Activated CD8-positive, alpha-beta T cell treated with anti-CD3 and anti-CD28 coated beads for 36 hours (primary cell): Measurements from ENCODE around the gene GLTPD2. TPM values are rescaled to one million over a fixed set of nuclear protein-coding genes. Genes with fewer than 3 reads are reported as not detected.

Source experiments
- ATAC-seq: fragments of 200-7000 bp; cut with Tn5 transposase; one replicate; pipeline ENCODE4 v1.10.0; 2021; ENCODE audit warnings: mild to moderate bottlenecking, moderate library complexity
- CTCF ChIA-PET: fragments of 350-600 bp; sonication (Branson Sonifier 250); formaldehyde crosslinking; loops from one replicate; lab custom pipeline; 2021; ENCODE audit warnings: antibody characterized with exemption; lab: Charles Lee
- POLR2A ChIA-PET: fragments of 350-600 bp; sonication (Branson Sonifier 250); formaldehyde crosslinking; loops from one replicate; lab custom pipeline; 2021; ENCODE audit warnings: antibody characterized with exemption; lab: Charles Lee
- DNase-seq: peaks from one replicate; pipeline ENCODE4 v3.0.0-alpha.2; 2020
- H3K27ac Mint-ChIP-seq: one replicate; pipeline ENCODE4 v1.8.0; 2021; ENCODE audit warnings: mild to moderate bottlenecking, mixed read lengths
- H3K27me3 Mint-ChIP-seq: one replicate; pipeline ENCODE4 v1.8.0; 2021; ENCODE audit warnings: mixed read lengths
- H3K36me3 Mint-ChIP-seq: one replicate; pipeline ENCODE4 v1.8.0; 2021; ENCODE audit warnings: low read depth, mixed read lengths
- H3K4me1 Mint-ChIP-seq: one replicate; pipeline ENCODE4 v1.8.0; 2021; ENCODE audit warnings: low read depth, mixed read lengths
- H3K4me3 Mint-ChIP-seq: one replicate; pipeline ENCODE4 v1.8.0; 2021; ENCODE audit warnings: mild to moderate bottlenecking, moderate library complexity, mixed read lengths
- H3K9me3 Mint-ChIP-seq: one replicate; pipeline ENCODE4 v1.8.0; 2021; ENCODE audit warnings: mixed read lengths
- intact Hi-C: fragments of 100-400 bp; cut with micrococcal nuclease; formaldehyde crosslinking; loops from one replicate; pipeline ENCODE4 v1.10.0; 2022
- total RNA-seq, 2 experiments: library from RNA; stranded (reverse); gene quantifications; one replicate each; pipeline ENCODE4 v1.2.3, GENCODE V29; 2021
- TF ChIP-seq, protein P1 (sequence below): fragments of 200-600 bp; IDR thresholded peaks from one replicate; pipeline ENCODE4 v1.8.0; 2022; ENCODE audit warnings: antibody characterized with exemption, mild to moderate bottlenecking

GLTPD2 gene
- total RNA-seq, 2 experiments from 2014 or later, result not detected

DNA sequence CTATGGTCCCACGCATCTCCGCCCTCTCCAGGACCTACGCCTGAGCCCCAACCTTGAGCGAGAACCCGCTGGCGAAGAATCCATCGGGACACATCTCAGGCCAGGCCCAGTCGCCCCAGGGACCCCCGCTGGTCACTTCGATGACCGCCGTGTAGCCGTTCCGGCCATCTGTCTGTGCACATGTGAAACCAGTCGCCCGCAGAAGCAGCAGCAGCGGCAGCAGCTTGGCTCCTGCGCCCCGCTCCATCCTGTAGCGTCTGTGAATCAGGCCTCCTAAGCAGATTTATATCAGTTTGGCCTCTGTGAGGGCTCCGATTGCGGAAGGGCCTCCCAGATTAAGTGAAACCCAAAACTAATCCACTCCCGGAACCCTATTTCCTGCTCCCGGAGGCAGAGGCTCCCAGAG lies 2.7 kb upstream of the GLTPD2 start, which contains the start of gene VMO1:
TSS of gene VMO1 (minus strand) at position 259 of the 406 bp plus-strand sequence. CDS start at position 247, 12 bp downstream.
- Mint-ChIP-seq H3K36me3 (no peaks in the 10 kb centered on the region), H3K4me3 (no peak within 1 kb of the TSS), H3K4me1 (peaks cover 21% of the 10 kb centered on the region), H3K9me3 (no peaks in the 10 kb centered on the region), H3K27me3 (peaks cover 52% of the 10 kb centered on the region), H3K27ac (no peak within 1 kb of the TSS)
- DNase-seq (no peak), ATAC-seq (no peak)
- TF ChIP-seq, protein P1, sequence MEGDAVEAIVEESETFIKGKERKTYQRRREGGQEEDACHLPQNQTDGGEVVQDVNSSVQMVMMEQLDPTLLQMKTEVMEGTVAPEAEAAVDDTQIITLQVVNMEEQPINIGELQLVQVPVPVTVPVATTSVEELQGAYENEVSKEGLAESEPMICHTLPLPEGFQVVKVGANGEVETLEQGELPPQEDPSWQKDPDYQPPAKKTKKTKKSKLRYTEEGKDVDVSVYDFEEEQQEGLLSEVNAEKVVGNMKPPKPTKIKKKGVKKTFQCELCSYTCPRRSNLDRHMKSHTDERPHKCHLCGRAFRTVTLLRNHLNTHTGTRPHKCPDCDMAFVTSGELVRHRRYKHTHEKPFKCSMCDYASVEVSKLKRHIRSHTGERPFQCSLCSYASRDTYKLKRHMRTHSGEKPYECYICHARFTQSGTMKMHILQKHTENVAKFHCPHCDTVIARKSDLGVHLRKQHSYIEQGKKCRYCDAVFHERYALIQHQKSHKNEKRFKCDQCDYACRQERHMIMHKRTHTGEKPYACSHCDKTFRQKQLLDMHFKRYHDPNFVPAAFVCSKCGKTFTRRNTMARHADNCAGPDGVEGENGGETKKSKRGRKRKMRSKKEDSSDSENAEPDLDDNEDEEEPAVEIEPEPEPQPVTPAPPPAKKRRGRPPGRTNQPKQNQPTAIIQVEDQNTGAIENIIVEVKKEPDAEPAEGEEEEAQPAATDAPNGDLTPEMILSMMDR, result no peak
- intact Hi-C loops, result loop anchor here (5.0 kb wide), 1 partner anchor 96 kb away; no protein-coding TSS in a partner anchor
- ChIA-PET POLR2A (interaction anchor here (1.0 kb wide), 1 partner anchor 109 kb away, joined by 3 read pairs; no protein-coding TSS in a partner anchor), CTCF (interaction anchor here (0.7 to 1.4 kb wide), 6 partner anchors 52 to 181 kb away, joined by 3 to 4 read pairs (median 3); partner anchors contain the start of gene SPAG7)

DNA sequence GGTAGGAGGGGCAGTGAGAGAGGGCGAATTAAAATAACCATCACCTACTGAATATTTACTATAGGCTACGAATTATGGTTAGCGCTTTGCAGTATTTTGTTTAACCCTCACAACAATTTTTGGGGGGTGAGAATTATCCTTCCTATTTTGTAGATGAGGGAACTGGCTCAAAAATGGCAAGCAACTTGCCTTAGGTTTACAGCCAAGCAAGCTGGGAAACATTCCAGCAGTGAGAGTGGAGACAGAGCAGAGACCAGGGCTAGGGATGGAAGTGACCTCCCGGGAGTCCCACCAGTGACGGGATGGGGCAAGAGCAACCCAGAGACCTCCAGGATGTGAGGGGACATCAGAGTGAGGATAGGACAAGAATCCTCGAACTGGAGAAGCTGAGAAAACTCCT lies 2.2 kb upstream of the GLTPD2 start:
- H3K27me3 Mint-ChIP-seq, result peaks cover 52% of the 10 kb centered on the region
- TF ChIP-seq, protein P1, result no peak
- H3K4me3 Mint-ChIP-seq, result no peak overlapping the region
- no peak for DNase-seq
- no peak overlapping the region for H3K27ac Mint-ChIP-seq
- intact Hi-C loops, result loop anchor here (5.0 kb wide), 1 partner anchor 96 kb away; no protein-coding TSS in a partner anchor
- no peaks in the 10 kb centered on the region for H3K9me3 Mint-ChIP-seq
- ChIA-PET CTCF (interaction anchor here (0.7 to 1.4 kb wide), 7 partner anchors 51 to 181 kb away, joined by 3 to 4 read pairs (median 3); partner anchors contain the start of genes MED11 and SPAG7), POLR2A (interaction anchor here (1.0 kb wide), 1 partner anchor 108 kb away, joined by 3 read pairs; no protein-coding TSS in a partner anchor)
- ATAC-seq, result no peak
- H3K4me1 Mint-ChIP-seq, result peaks cover 22% of the 10 kb centered on the region
- H3K36me3 Mint-ChIP-seq, result no peaks in the 10 kb centered on the region

DNA sequence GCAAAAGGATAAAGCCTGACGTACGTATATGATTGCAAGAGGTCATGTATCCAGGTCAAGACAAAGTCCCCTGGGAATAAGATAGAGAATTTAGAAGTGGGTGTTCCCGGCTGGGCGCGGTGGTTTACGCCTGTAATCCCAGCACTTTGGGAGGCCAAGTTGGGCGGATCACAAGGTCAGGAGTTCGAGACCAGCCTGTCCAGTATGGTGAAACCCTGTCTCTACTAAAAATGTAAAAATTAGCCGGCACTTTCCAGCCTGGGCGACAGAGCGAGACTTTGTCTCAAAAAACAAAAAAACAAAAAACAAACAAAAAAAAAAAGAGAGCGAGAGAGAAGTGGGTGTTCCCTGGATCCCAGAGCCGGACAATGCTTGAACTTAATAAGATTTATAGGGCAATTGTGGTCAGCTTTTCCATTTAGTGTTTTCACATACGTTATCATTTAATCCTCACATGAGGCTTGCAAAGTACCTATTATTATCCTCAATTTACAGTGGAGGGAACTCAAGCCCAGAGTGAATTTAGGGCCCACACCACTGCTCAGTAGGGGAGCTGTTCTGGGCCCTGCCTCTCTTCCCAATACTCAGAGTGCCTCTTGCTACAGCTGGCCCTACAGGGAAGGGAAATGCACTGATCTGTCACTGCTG lies 481 bp upstream of the GLTPD2 start:
- Mint-ChIP-seq H3K4me3 (peak overlapping the region; percentile 72), H3K27ac (no peak overlapping the region), H3K36me3 (no peaks in the 10 kb centered on the region), H3K9me3 (no peaks in the 10 kb centered on the region), H3K27me3 (peaks cover 45% of the 10 kb centered on the region), H3K4me1 (peaks cover 22% of the 10 kb centered on the region)
- CTCF ChIA-PET, result interaction anchor here (0.6 to 3.4 kb wide), 7 partner anchors 8 to 100 kb away, joined by 3 to 15 read pairs (median 3); partner anchors contain the start of genes PLD2 and PSMB6
- DNase-seq, result no peak
- POLR2A ChIA-PET, result interaction anchor here (1.4 to 2.3 kb wide), 2 partner anchors 19 to 46 kb away, joined by 3 to 8 read pairs; partner anchors contain the start of genes MINK1 and PLD2
- no peak for ATAC-seq
- intact Hi-C loops, result loop anchor here (5.0 kb wide), 1 partner anchor 94 kb away; no protein-coding TSS in a partner anchor
- TF ChIP-seq, protein P1, result no peak

DNA sequence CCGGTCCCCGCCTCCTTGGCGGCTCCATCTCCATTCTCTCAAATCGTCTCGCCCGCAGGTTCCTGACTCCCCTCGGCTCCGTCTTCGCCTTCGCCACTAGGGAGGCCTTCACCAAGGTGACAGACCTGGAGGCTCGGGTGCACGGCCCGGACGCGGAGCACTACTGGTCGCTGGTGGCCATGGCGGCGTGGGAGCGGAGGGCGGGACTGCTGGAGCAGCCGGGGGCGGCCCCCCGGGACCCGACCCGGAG lies 862 bp downstream of the GLTPD2 start:
- intact Hi-C loops, result loop anchor here (5.0 kb wide), 1 partner anchor 93 kb away; no protein-coding TSS in a partner anchor
- ATAC-seq (no peak), DNase-seq (no peak)
- peaks cover 37% of the 10 kb centered on the region for H3K27me3 Mint-ChIP-seq
- TF ChIP-seq, protein P1, result no peak
- H3K36me3 Mint-ChIP-seq, result no peaks in the 10 kb centered on the region
- H3K4me1 Mint-ChIP-seq, result peaks cover 22% of the 10 kb centered on the region
- peak overlapping the region; percentile 72 for H3K4me3 Mint-ChIP-seq
- CTCF ChIA-PET, result interaction anchor here (0.7 to 3.4 kb wide), 27 partner anchors 9 to 240 kb away, joined by 3 to 15 read pairs (median 4); partner anchors contain the start of genes ARRB2, C17orf107, CHRNE and CXCL16
- POLR2A ChIA-PET, result interaction anchor here (0.6 to 2.3 kb wide), 11 partner anchors 10 to 150 kb away, joined by 3 to 11 read pairs (median 6); partner anchors contain the start of genes ARRB2, C17orf107, MINK1 and PELP1
- peak overlapping the region; percentile 20 for H3K27ac Mint-ChIP-seq
- no peaks in the 10 kb centered on the region for H3K9me3 Mint-ChIP-seq
